Epithelial cell of prostate (primary cell): ENCODE results near the gene RPS15A.
"Not testable (repeated sequence)": the region's sequence is repeated elsewhere in the genome, so short reads cannot be mapped to it uniquely, and the experiment has no call there.

Experiments
- DNase-seq: peaks from one replicate; pipeline ENCODE4 v3.0.0-alpha.2; 2011; ENCODE audit warnings: low read depth, low spot score
- H3K27ac ChIP-seq: fragments of 450-650 bp; 2 replicates; pipeline ENCODE4 v1.5.1; 2017; ENCODE audit warnings: mild to moderate bottlenecking

Gene RPS15A

GRCh38 chr16:18759598-18760520 is 30.3 kb downstream of the RPS15A start:
- H3K27ac ChIP-seq: not testable (repeated sequence)

DNA sequence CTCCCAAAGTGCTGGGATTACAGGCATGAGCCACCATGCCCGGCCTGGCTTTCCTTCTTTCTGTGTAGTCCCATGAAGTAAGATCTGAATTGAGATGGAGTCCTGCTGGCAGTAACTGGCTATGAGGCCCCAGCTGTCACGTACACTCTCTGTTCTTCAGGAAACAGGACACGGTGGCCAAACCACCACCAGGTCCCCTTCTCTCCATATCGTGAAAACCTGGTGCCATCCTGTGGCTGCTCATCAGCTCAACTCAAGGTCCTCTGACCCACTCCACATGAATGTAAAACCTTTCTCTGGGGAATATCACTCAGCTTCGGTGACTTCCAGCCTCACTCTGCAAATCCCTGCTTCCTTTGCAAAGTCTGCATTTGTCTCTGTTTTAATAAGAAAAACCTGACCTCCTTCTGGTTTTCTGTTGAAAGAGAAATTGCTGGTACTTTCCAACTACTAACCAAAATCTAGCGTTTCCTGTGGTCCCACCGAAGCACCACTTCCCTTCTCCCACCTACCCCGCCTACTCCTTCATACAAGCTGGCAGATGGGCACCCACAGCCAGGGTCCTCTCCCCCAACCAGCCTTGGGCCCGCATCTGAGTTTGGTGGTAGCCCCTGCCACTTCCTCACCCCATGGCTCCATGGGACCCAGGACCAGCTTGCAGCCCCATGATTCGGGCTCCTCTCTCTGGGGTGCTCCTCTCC is 32.0 kb downstream of the RPS15A start:
- not testable (repeated sequence) for DNase-seq, H3K27ac ChIP-seq

More at GRCh38 chr16:18759598-18760520, 30.3 kb downstream of the RPS15A start:
- not testable (repeated sequence) for DNase-seq

GRCh38 chr16:18756639-18757038 is 33.5 kb downstream of the RPS15A start:
- not testable (repeated sequence) for DNase-seq, H3K27ac ChIP-seq

DNA sequence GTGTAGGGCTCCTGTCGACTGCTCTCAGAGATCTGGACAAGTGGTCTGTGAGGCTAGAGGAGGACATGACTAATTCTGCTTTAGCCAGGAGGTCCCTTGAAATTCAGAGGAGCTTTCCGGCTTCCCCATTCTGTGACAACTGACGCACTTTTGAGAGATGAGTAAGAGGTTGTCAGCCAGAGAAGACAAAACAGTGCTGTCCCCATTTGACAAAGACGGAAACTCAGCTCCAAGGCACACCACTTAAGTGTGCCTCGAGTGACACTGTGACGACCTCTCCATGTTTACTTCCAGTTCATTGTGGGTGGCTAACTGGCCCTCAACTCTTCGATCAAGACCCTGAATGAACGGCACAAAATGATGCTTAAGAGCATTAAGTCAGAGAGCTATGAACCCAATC is 47.3 kb downstream of the RPS15A start:
- H3K27ac ChIP-seq, DNase-seq: not testable (repeated sequence)

DNA sequence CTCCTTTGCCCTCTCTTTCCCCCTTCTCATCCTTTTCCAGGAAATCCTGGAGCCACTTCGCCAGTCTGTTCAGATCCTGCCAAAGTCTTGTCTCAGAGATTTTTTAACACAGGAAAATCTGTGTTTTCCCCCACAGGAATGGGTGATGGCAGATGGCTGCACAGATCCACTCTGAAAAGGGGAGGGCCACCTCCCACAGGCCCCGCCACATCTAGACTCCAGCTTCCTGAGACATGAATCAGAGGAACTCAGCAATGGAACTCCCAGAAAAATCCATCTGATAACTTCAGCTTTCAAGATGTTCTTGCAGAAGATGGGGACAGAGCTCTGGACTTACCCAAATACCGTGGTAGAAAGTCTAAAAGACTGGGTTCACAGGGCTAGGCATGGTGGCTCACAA is 50.1 kb downstream of the RPS15A start:
- not testable (repeated sequence) for DNase-seq, H3K27ac ChIP-seq

- not testable (repeated sequence) for DNase-seq, H3K27ac ChIP-seq
Observed at GRCh38 chr16:18738768-18739167, 51.4 kb downstream of the RPS15A start.

DNA sequence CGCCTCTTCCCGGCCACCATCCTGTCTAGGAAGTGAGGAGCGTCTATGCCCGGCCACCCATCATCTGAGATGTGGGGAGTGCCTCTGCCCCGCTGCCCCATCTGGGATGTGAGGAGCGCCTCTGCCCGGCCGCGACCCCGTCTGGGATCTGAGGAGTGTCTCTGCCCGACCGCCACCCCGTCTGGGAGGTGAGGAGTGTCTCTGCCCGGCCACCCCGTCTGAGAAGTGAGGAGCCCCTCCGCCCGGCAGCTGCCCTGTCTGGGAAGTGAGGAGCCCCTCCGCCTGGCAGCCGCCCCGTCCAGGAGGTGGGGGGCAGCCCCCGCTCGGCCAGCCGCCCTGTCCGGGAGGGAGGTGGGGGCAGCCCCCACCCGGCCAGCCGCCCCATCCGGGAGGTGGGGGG is 55.9 kb downstream of the RPS15A start:
- DNase-seq, H3K27ac ChIP-seq: not testable (repeated sequence)
